K562 (cell line): ENCODE results near the gene CEP192. TPM values are rescaled to one million over a fixed set of nuclear protein-coding genes. Genes with fewer than 3 reads are reported as not detected.
A peak's percentile ranks its signal among the peaks of the same experiment; 100 is the strongest.

ENCODE experiments used
- CLOCK ChIP-seq: fragments of 250-450 bp; sonication (Bioruptor Pico); IDR thresholded peaks from 2 replicates; pipeline ENCODE4 v1.4.0; 2020; ENCODE audit warnings: mild to moderate bottlenecking, moderate library complexity, borderline replicate concordance
- DPF2 ChIP-seq: fragments of 450-650 bp; IDR thresholded peaks from 2 replicates; pipeline ENCODE4 v1.6.1; 2016
- GATA2 ChIP-seq: sonication (generic); formaldehyde crosslinking; IDR thresholded peaks from 2 replicates; pipeline ENCODE4 v1.4.0; 2020; ENCODE audit warnings: mild to moderate bottlenecking, missing genetic modification reagents
- HNRNPL ChIP-seq: fragments of 200-400 bp; formaldehyde crosslinking; IDR thresholded peaks from 2 replicates; pipeline ENCODE4 v1.6.1; 2017; ENCODE audit warnings: low read depth, mild to moderate bottlenecking, low read length
- MYBL2 ChIP-seq, 2 experiments: fragments of 450-650 bp in 1 of 2; sonication (generic) in 1 of 2; formaldehyde crosslinking in 1 of 2; IDR thresholded peaks; 2 replicates each; pipeline versions ENCODE4 v1.6.1 to v1.8.1; 2017 to 2022; ENCODE audit warnings: borderline replicate concordance in 1 of 2, inconsistent platforms in 1 of 2, low read depth in 1 of 2, mild to moderate bottlenecking in 1 of 2, missing genetic modification reagents in 1 of 2, moderate library complexity in 1 of 2
- NFE2L1 ChIP-seq: fragments of 450-650 bp; IDR thresholded peaks from 2 replicates; pipeline ENCODE4 v1.6.1; 2016; ENCODE audit warnings: missing genetic modification characterization, low read depth, mild to moderate bottlenecking, missing compliant biosample characterization, moderate library complexity, borderline replicate concordance
- STAT6 ChIP-seq: sonication (generic); formaldehyde crosslinking; IDR thresholded peaks from 2 replicates; pipeline ENCODE4 v1.8.1; 2023; ENCODE audit warnings: mild to moderate bottlenecking, missing genetic modification reagents
- ZNF347 ChIP-seq: fragments of 450-650 bp; formaldehyde crosslinking; IDR thresholded peaks from 2 replicates; pipeline ENCODE4 v1.4.0; 2020; ENCODE audit warnings: low read depth, mild to moderate bottlenecking, moderate library complexity
- polyA plus RNA-seq, 8 experiments: library from polyadenylated mRNA; depleted of rRNA in 4 of 8; stranded (reverse) in 5 of 8; unstranded in 3 of 8; fragments of >200 nt; fragmentation: Nextera tagmentation in 2 of 8; fragmentation: Illumina TruSeq in 1 of 8; extraction: Ambion mirVana in 2 of 8; extraction: Trizol in 1 of 8; gene quantifications; 2 replicates each; pipeline versions ENCODE4 v1.2.1 to v1.2.3, GENCODE V29; 2011 to 2014; ENCODE audit warnings: inconsistent platforms in 1 of 8, missing spikeins in 1 of 8
- total RNA-seq, 7 experiments: library from RNA; depleted of rRNA in 6 of 7; stranded (reverse); fragments of >200 nt in 6 of 7; fragmentation: Illumina TruSeq in 2 of 7; extraction: Trizol in 2 of 7; gene quantifications; 2 replicates each; pipeline versions ENCODE4 v1.2.1 to v1.2.3, GENCODE V29; 2011 to 2021; ENCODE audit warnings: low replicate concordance in 1 of 7
- TF ChIP-seq, protein P1 (sequence below), 2 experiments: fragments of 450-650 bp in 1 of 2; sonication (generic) in 1 of 2; formaldehyde crosslinking in 1 of 2; IDR thresholded peaks; 2 replicates each; pipeline versions ENCODE4 v1.7.1 to v1.9.0; 2016 to 2022; ENCODE audit warnings: inconsistent platforms in 1 of 2, mild to moderate bottlenecking in 1 of 2, missing genetic modification reagents in 1 of 2
- TF ChIP-seq, protein P2 (sequence below): fragments of 250-450 bp; sonication (Bioruptor Pico); IDR thresholded peaks from 2 replicates; pipeline ENCODE4 v1.8.0; 2021; ENCODE audit warnings: borderline replicate concordance, mild to moderate bottlenecking, moderate library complexity; ENCODE audit not compliant: poor library complexity, severe bottlenecking

Gene CEP192
- total and polyA plus RNA-seq, 9 of the 15 experiments (the other 6 are each of a cell fraction or from before 2014, with no cell fraction given), result 14.4 to 54.4 (median 35.8) TPM

DNA sequence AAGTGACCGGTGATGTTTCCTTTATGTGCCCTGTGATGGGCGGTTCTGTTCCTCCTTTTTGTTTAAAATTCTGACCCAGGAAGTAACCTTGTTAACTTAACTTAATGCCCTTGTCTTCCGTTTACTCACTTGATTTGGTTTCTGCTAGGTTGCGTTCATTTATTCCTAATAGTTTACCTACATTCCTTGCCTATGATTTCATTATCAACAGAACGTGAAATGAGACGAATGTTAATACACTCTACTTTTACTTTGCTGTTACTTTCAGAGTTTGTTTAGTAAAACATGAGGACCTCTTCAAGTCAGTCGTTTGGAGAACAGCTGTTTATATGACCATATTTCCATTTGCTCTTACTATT is 638 bp downstream of the CEP192 start (continued):
- TF ChIP-seq, protein P1, sequence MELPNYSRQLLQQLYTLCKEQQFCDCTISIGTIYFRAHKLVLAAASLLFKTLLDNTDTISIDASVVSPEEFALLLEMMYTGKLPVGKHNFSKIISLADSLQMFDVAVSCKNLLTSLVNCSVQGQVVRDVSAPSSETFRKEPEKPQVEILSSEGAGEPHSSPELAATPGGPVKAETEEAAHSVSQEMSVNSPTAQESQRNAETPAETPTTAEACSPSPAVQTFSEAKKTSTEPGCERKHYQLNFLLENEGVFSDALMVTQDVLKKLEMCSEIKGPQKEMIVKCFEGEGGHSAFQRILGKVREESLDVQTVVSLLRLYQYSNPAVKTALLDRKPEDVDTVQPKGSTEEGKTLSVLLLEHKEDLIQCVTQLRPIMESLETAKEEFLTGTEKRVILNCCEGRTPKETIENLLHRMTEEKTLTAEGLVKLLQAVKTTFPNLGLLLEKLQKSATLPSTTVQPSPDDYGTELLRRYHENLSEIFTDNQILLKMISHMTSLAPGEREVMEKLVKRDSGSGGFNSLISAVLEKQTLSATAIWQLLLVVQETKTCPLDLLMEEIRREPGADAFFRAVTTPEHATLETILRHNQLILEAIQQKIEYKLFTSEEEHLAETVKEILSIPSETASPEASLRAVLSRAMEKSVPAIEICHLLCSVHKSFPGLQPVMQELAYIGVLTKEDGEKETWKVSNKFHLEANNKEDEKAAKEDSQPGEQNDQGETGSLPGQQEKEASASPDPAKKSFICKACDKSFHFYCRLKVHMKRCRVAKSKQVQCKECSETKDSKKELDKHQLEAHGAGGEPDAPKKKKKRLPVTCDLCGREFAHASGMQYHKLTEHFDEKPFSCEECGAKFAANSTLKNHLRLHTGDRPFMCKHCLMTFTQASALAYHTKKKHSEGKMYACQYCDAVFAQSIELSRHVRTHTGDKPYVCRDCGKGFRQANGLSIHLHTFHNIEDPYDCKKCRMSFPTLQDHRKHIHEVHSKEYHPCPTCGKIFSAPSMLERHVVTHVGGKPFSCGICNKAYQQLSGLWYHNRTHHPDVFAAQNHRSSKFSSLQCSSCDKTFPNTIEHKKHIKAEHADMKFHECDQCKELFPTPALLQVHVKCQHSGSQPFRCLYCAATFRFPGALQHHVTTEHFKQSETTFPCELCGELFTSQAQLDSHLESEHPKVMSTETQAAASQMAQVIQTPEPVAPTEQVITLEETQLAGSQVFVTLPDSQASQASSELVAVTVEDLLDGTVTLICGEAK (IDR thresholded peaks at IDR 0.05), result 0 out of 2 replicates have a peak, but pooled peaks have one; percentile 20
- TF ChIP-seq, protein P1 (CRISPR knock-in tag; IDR thresholded peaks at IDR 0.05), result no peak
- 0 out of 2 replicates have a peak, but pooled peaks have one; percentile 30 for TF ChIP-seq DPF2
- TF ChIP-seq CLOCK, result no peak
- TF ChIP-seq STAT6 (CRISPR knock-in tag), result no peak
- no peak for TF ChIP-seq NFE2L1 (tag)
- no peak for TF ChIP-seq MYBL2 (IDR thresholded peaks at IDR 0.05; ENCODE audit: low read depth)
- TF ChIP-seq MYBL2 (CRISPR knock-in tag; IDR thresholded peaks at IDR 0.05; ENCODE audit: borderline replicate concordance), result no peak
- TF ChIP-seq, protein P2, sequence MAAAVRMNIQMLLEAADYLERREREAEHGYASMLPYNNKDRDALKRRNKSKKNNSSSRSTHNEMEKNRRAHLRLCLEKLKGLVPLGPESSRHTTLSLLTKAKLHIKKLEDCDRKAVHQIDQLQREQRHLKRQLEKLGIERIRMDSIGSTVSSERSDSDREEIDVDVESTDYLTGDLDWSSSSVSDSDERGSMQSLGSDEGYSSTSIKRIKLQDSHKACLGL (CRISPR knock-in tag), result no peak
- TF ChIP-seq HNRNPL, result no peak
- no peak for TF ChIP-seq ZNF347 (CRISPR knock-in tag)
- no peak for TF ChIP-seq GATA2 (CRISPR knock-in tag)
- TF ChIP-seq, all 486 proteins: peak for 9
